Small intestine (tissue), 16 donors: ENCODE results near the gene NKX6-1. TPM values are rescaled to one million over a fixed set of nuclear protein-coding genes. Genes with fewer than 3 reads are reported as not detected.

Experiments used
- DNase-seq, 2 donors: peaks; one replicate each; pipeline versions ENCODE4 v3.0.0 to v3.0.0-alpha.2; 2013
- FAIRE-seq: peaks from 2 replicates; lab custom pipeline; 2012; peaks lifted over from hg19 to GRCh38; lab: Jason Lieb, UNC
- H3K27ac ChIP-seq, 3 donors: one replicate each; pipeline ENCODE4 v1.5.1; 2013; ENCODE audit warnings: low read length in 2 of 3, mild to moderate bottlenecking in 2 of 3, control low read depth in 1 of 3, inconsistent platforms in 1 of 3, low read depth in 1 of 3, moderate library complexity in 1 of 3
- H3K27me3 ChIP-seq, 3 donors: one replicate each; pipeline ENCODE4 v1.6.1; 2013; ENCODE audit warnings: low read length in 3 of 3, inconsistent platforms in 1 of 3; ENCODE audit not compliant: control insufficient read depth in 3 of 3, insufficient read depth in 3 of 3
- H3K36me3 ChIP-seq, 3 donors: one replicate each; pipeline ENCODE4 v1.6.1; 2013; ENCODE audit warnings: low read length in 3 of 3, inconsistent platforms in 1 of 3, low read depth in 1 of 3, mild to moderate bottlenecking in 1 of 3, moderate library complexity in 1 of 3; ENCODE audit not compliant: control insufficient read depth in 3 of 3, insufficient read depth in 2 of 3
- H3K4me1 ChIP-seq, 3 donors: one replicate each; pipeline ENCODE4 v1.6.1; 2013; ENCODE audit warnings: low read length in 2 of 3, inconsistent platforms in 1 of 3, low read depth in 1 of 3, mild to moderate bottlenecking in 1 of 3, moderate library complexity in 1 of 3; ENCODE audit not compliant: control insufficient read depth in 3 of 3, insufficient read depth in 2 of 3
- H3K4me3 ChIP-seq, 3 donors: one replicate each; pipeline ENCODE4 v1.5.1; 2013; ENCODE audit warnings: low read length in 3 of 3, control low read depth in 1 of 3, inconsistent platforms in 1 of 3, low read depth in 1 of 3, mild to moderate bottlenecking in 1 of 3, moderate library complexity in 1 of 3
- H3K9me3 ChIP-seq, 2 donors: one replicate each; pipeline ENCODE4 v1.6.1; 2013; ENCODE audit warnings: low read depth in 1 of 2, low read length in 1 of 2; ENCODE audit not compliant: control insufficient read depth in 2 of 2, insufficient read depth in 1 of 2
- WGBS, 3 donors: extraction: QIAGEN DNeasy Blood & Tissue Kit; methylation state at CpG; one replicate each; pipeline ENCODE4 v1.1.7; 2013; 5-methylcytosine and 5-hydroxymethylcytosine counted together
- long read RNA-seq, 10 donors: transcript quantifications; one replicate each; lab custom pipeline, GENCODE V29; 2026
- polyA plus RNA-seq, 4 donors: library from polyadenylated mRNA; stranded (reverse) in 3 of 4; unstranded in 1 of 4; fragments of 200-250 nt in 3 of 4; fragments of 120-200 nt in 1 of 4; gene quantifications; one replicate each; pipeline versions ENCODE4 v1.2.1 to v1.2.3, GENCODE V29; 2013
- donor health status: healthy with polysubstance abuse.
- donor health status: control.
- donor health status: control.
- donor health status: Bipolar disorder and iron deficiency.
- donor health status: healthy.

Gene NKX6-1
- polyA plus RNA-seq = not detected
- long read RNA-seq, donor 1 = 0 reads
- long read RNA-seq, donor 2 = 0 reads
- long read RNA-seq, donor 3 = 0 reads
- long read RNA-seq, donor 4 = 0 reads
- long read RNA-seq, donor 5 = 0 reads
- long read RNA-seq, donor 6 = 0 reads
- long read RNA-seq, donor 7 = 0 reads
- long read RNA-seq, donor 8 = 0 reads
- long read RNA-seq, donor 9 = 0 reads
- long read RNA-seq, donor 10 = 0 reads

GRCh38 chr4:84498935-84499623 is at the start of gene NKX6-1:
Gene NKX6-1 (minus strand): TSS chr4:84499292. CDS start chr4:84498228, 1,064 bp downstream.
- 2 to 6% (median 3%) methylated on average over 42 to 47 of the region's 47 CpGs for WGBS, 3 donors
- Histone ChIP-seq H3K4me3 (peak within 1 kb of the TSS in 2 of 3 donors; percentile 4 to 28), H3K4me1 (peaks cover 3 to 13% (median 12%) of the 10 kb centered on the region in 3 donors), H3K9me3 (peaks cover 0 to 5% of the 10 kb centered on the region in 2 donors), H3K27me3 (peaks cover 10 to 93% (median 72%) of the 10 kb centered on the region in 3 donors), H3K36me3 (no peaks in the 10 kb centered on the region), H3K27ac (no peak within 1 kb of the TSS)
- no peak for FAIRE-seq
- DNase-seq = peak; percentile 40 to 63

- FAIRE-seq = no peak
These were observed 48.1 kb upstream of the NKX6-1 start for GRCh38 chr4:84547211-84547610.

GRCh38 chr4:84545093-84545492 is 46.0 kb upstream of the NKX6-1 start:
- H3K9me3 ChIP-seq = no peaks in the 10 kb centered on the region
- WGBS, 3 donors = 73 to 95% (median 88%) methylated on average over 5 of the region's 5 CpGs
- H3K36me3 ChIP-seq = no peaks in the 10 kb centered on the region
- DNase-seq (no peak), FAIRE-seq (no peak)
- no peaks in the 10 kb centered on the region for H3K4me1 ChIP-seq
- H3K4me3 ChIP-seq = no peak overlapping the region
- H3K27ac ChIP-seq = no peak overlapping the region
- peaks cover 0 to 2% (median 0%) of the 10 kb centered on the region in 3 donors for H3K27me3 ChIP-seq

More at GRCh38 chr4:84547211-84547610, 48.1 kb upstream of the NKX6-1 start:
- Histone ChIP-seq H3K27ac (no peak overlapping the region), H3K27me3 (peaks cover 0 to 2% (median 0%) of the 10 kb centered on the region in 3 donors), H3K9me3 (no peaks in the 10 kb centered on the region), H3K36me3 (no peaks in the 10 kb centered on the region), H3K4me3 (no peak overlapping the region), H3K4me1 (no peaks in the 10 kb centered on the region)
- WGBS, 3 donors = 86 to 89% (median 89%) methylated on average over 3 of the region's 3 CpGs
- no peak for DNase-seq

DNA sequence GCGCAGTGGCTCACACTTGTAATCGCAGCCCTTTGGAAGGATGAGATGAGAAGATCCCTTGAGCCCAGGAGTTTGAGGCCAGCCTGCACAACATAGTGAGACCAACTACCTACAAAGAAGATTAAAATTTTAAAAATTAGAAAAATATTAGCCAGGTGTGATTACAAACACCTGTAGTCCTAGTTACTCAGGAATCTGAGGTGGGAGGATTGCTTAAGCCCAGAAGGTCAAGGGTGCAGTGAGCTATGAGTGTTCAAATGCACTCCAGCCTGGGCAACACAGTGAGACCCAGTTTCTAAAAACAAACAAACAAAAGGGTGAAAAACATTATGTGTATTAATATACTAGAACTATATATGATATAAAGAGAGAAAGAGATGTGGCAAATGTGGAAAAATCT is 36.8 kb upstream of the NKX6-1 start:
- no peak for FAIRE-seq
- Histone ChIP-seq H3K36me3 (no peaks in the 10 kb centered on the region), H3K9me3 (no peaks in the 10 kb centered on the region), H3K27ac (no peak overlapping the region), H3K27me3 (peaks cover 0 to 1% (median 0%) of the 10 kb centered on the region in 3 donors), H3K4me3 (no peak overlapping the region), H3K4me1 (no peaks in the 10 kb centered on the region)
- 93 to 98% (median 96%) methylated on average over 2 of the region's 2 CpGs for WGBS, 3 donors
- no peak for DNase-seq

- Histone ChIP-seq H3K9me3 (no peaks in the 10 kb centered on the region), H3K4me3 (no peak overlapping the region), H3K27ac (no peak overlapping the region), H3K27me3 (peaks cover 0 to 1% (median 0%) of the 10 kb centered on the region in 3 donors), H3K36me3 (no peaks in the 10 kb centered on the region), H3K4me1 (no peaks in the 10 kb centered on the region)
- 75 to 83% (median 83%) methylated on average over 2 of the region's 2 CpGs for WGBS, 3 donors
- no peak for FAIRE-seq
- DNase-seq = no peak
These were observed 32.6 kb upstream of the NKX6-1 start for GRCh38 chr4:84531689-84532088.

GRCh38 chr4:84530871-84531270 is 31.8 kb upstream of the NKX6-1 start:
- no peak overlapping the region for H3K27ac ChIP-seq
- 47 to 71% (median 57%) methylated on average over 1 of the region's 1 CpG for WGBS, 3 donors
- H3K4me1 ChIP-seq = no peaks in the 10 kb centered on the region
- H3K36me3 ChIP-seq = no peaks in the 10 kb centered on the region
- no peaks in the 10 kb centered on the region for H3K9me3 ChIP-seq
- no peak overlapping the region for H3K4me3 ChIP-seq
- peaks cover 0 to 1% (median 0%) of the 10 kb centered on the region in 3 donors for H3K27me3 ChIP-seq
- no peak for FAIRE-seq
- peak in 1 of 2 donors; percentile 2 for DNase-seq

GRCh38 chr4:84530454-84530853 is 31.4 kb upstream of the NKX6-1 start:
- Histone ChIP-seq H3K27me3 (peaks cover 0 to 1% (median 0%) of the 10 kb centered on the region in 3 donors), H3K4me1 (no peaks in the 10 kb centered on the region), H3K36me3 (no peaks in the 10 kb centered on the region), H3K27ac (no peak overlapping the region), H3K4me3 (no peak overlapping the region), H3K9me3 (no peaks in the 10 kb centered on the region)
- FAIRE-seq = no peak
- 52 to 75% (median 73%) methylated on average over 1 of the region's 1 CpG for WGBS, 3 donors
- DNase-seq = no peak

- H3K4me3 ChIP-seq = no peak overlapping the region
- H3K36me3 ChIP-seq = no peaks in the 10 kb centered on the region
- H3K27me3 ChIP-seq = peaks cover 0 to 1% (median 0%) of the 10 kb centered on the region in 3 donors
- H3K9me3 ChIP-seq = no peaks in the 10 kb centered on the region
- H3K4me1 ChIP-seq = no peaks in the 10 kb centered on the region
- DNase-seq (peak; percentile 14 to 23), FAIRE-seq (peak; percentile 10)
- 92 to 96% (median 95%) methylated on average over 2 of the region's 2 CpGs for WGBS, 3 donors
- H3K27ac ChIP-seq = no peak overlapping the region
These were observed 30.2 kb upstream of the NKX6-1 start for GRCh38 chr4:84529169-84529751.
